K562 (cell line): ENCODE measurements around the gene CCM2. TPM values are rescaled to one million over a fixed set of nuclear protein-coding genes. Genes with fewer than 3 reads are reported as not detected.

Experiments used
- ATAC-seq: fragments of 200-7000 bp; cut with Tn5 transposase; 3 replicates; pipeline ENCODE4 v1.9.1; 2020; ENCODE audit warnings: moderate library complexity
- BruUV-seq: library from RNA; stranded (reverse); fragments of 400-500 nt; replicated peaks from 2 replicates; lab custom pipeline; 2021; lab: Mats Ljungman, UMichigan
- CTCF ChIA-PET: fragments of 300-600 bp; formaldehyde crosslinking; extraction: SDS; loops from one replicate; lab custom pipeline; 2021; ENCODE audit warnings: low intra/inter-chr PET ratio; lab: Yijun Ruan, JAX
- POLR2A ChIA-PET: fragments of 300-600, 350-650 bp; sonication (Branson Sonifier 250); formaldehyde crosslinking; extraction: SDS; loops from one replicate; lab custom pipeline; 2021; ENCODE audit warnings: antibody characterized with exemption, inconsistent platforms; lab: Yijun Ruan, JAX
- DNase-seq, 4 experiments: peaks; one replicate each; pipeline versions ENCODE4 v3.0.0 to v3.0.0-alpha.2; 2011 to 2018; ENCODE audit warnings: low spot score in 3 of 4, mixed read lengths in 3 of 4; ENCODE audit errors: extremely low read depth in 1 of 4
- FAIRE-seq: peaks from 2 replicates; lab custom pipeline; 2011; peaks lifted over from hg19 to GRCh38; lab: Jason Lieb, UNC
- H2AFZ ChIP-seq: 2 replicates; pipeline ENCODE4 v1.6.0; 2011; ENCODE audit warnings: low read depth, low read length, control low read depth, inconsistent platforms
- H3K27ac ChIP-seq: fragments of 200-600 bp; 3 replicates; pipeline ENCODE4 v1.8.0; 2011; ENCODE audit warnings: low read depth, mild to moderate bottlenecking, control low read depth, inconsistent platforms, low read length, moderate library complexity, mixed read lengths; ENCODE audit errors: extremely low read depth
- H3K27me3 ChIP-seq, 2 experiments: fragments of 300-600 bp in 1 of 2; 2 replicates in 1 of 2; 3 replicates in 1 of 2; pipeline versions ENCODE4 v1.6.0 to v1.8.0; 2011; ENCODE audit warnings: inconsistent platforms in 2 of 2, low read length in 2 of 2, mild to moderate bottlenecking in 1 of 2, mixed read lengths in 1 of 2, moderate library complexity in 1 of 2; ENCODE audit not compliant: control insufficient read depth in 2 of 2, insufficient read depth in 2 of 2
- H3K36me3 ChIP-seq: fragments of 300-600 bp; 3 replicates; pipeline ENCODE4 v1.8.0; 2011; ENCODE audit warnings: mild to moderate bottlenecking, low read length, inconsistent platforms; ENCODE audit not compliant: control insufficient read depth, insufficient read depth
- H3K4me1 ChIP-seq, 2 experiments: fragments of 200-600 bp in 1 of 2; replicated peaks in 1 of 2; 2 replicates in 1 of 2; 3 replicates in 1 of 2; pipeline versions ENCODE4 v1.5.1 to v1.8.0; 2011; ENCODE audit warnings: inconsistent platforms in 2 of 2, low read length in 2 of 2, mild to moderate bottlenecking in 1 of 2, mixed read lengths in 1 of 2, moderate library complexity in 1 of 2; ENCODE audit not compliant: control insufficient read depth in 2 of 2, insufficient read depth in 2 of 2
- H3K4me2 ChIP-seq: 2 replicates; pipeline ENCODE4 v1.6.1; 2011; ENCODE audit warnings: low read length, control low read depth, inconsistent platforms, mixed read lengths; ENCODE audit not compliant: insufficient read depth
- H3K4me3 ChIP-seq: fragments of 200-600 bp; sonication (generic), shearing (Covaris generic); 2 replicates; pipeline ENCODE4 v1.5.1; 2016; ENCODE audit warnings: control low read depth, inconsistent platforms
- H3K79me2 ChIP-seq: fragments of 200-600 bp; 3 replicates; pipeline ENCODE4 v1.8.0; 2011; ENCODE audit warnings: low read length, inconsistent platforms; ENCODE audit not compliant: control insufficient read depth, insufficient read depth
- H3K9ac ChIP-seq, 2 experiments: 2 replicates each; pipeline versions ENCODE4 v1.6.0 to v1.6.1; 2011; ENCODE audit warnings: low read depth in 2 of 2, low read length in 2 of 2, control low read depth in 1 of 2, inconsistent platforms in 1 of 2, mild to moderate bottlenecking in 1 of 2, mixed read lengths in 1 of 2; ENCODE audit not compliant: insufficient read depth in 1 of 2
- H3K9me1 ChIP-seq: one replicate; pipeline ENCODE4 v1.6.0; 2011; ENCODE audit warnings: inconsistent platforms, mild to moderate bottlenecking, low read length, moderate library complexity; ENCODE audit not compliant: control insufficient read depth, insufficient read depth
- H3K9me3 ChIP-seq: replicated peaks from 2 replicates; pipeline ENCODE4 v1.5.1; 2011; ENCODE audit warnings: low read depth, low read length, inconsistent platforms; ENCODE audit not compliant: control insufficient read depth, insufficient read depth
- H4K20me1 ChIP-seq: replicated peaks from 2 replicates; pipeline ENCODE4 v1.6.1; 2011; ENCODE audit warnings: low read length, inconsistent platforms, mixed read lengths; ENCODE audit not compliant: control insufficient read depth, insufficient read depth
- ASH1L ChIP-seq: fragments of 450-650 bp; IDR thresholded peaks from 2 replicates; pipeline ENCODE4 v1.6.1; 2018; ENCODE audit warnings: borderline replicate concordance, mild to moderate bottlenecking, low read depth; ENCODE audit not compliant: partially characterized antibody
- GATAD2A ChIP-seq: fragments of 450-650 bp; IDR thresholded peaks from 2 replicates; pipeline ENCODE4 v1.6.1; 2017
- HOMEZ ChIP-seq: fragments of 250-450 bp; sonication (Bioruptor Pico); IDR thresholded peaks from 2 replicates; pipeline ENCODE4 v1.4.0; 2020; ENCODE audit warnings: mild to moderate bottlenecking, moderate library complexity
- MYBL2 ChIP-seq, 2 experiments: fragments of 450-650 bp in 1 of 2; sonication (generic) in 1 of 2; formaldehyde crosslinking in 1 of 2; IDR thresholded peaks; 2 replicates each; pipeline versions ENCODE4 v1.6.1 to v1.8.1; 2017 to 2022; ENCODE audit warnings: borderline replicate concordance in 1 of 2, inconsistent platforms in 1 of 2, low read depth in 1 of 2, mild to moderate bottlenecking in 1 of 2, missing genetic modification reagents in 1 of 2, moderate library complexity in 1 of 2
- NFIC ChIP-seq: fragments of 450-650 bp; IDR thresholded peaks from 2 replicates; pipeline ENCODE4 v1.6.1; 2017; ENCODE audit warnings: mild to moderate bottlenecking, inconsistent platforms
- PHB2 ChIP-seq: fragments of 450-650 bp; IDR thresholded peaks from 2 replicates; pipeline ENCODE4 v1.6.1; 2017; ENCODE audit warnings: low read depth
- SP1 ChIP-seq: sonication (generic); formaldehyde crosslinking; IDR thresholded peaks from 2 replicates; pipeline ENCODE4 v1.8.1; 2022; ENCODE audit warnings: mild to moderate bottlenecking, missing genetic modification reagents
- ZFP1 ChIP-seq: fragments of 450-650 bp; formaldehyde crosslinking; IDR thresholded peaks from 2 replicates; pipeline ENCODE4 v1.4.0; 2020; ENCODE audit warnings: mild to moderate bottlenecking, mixed read lengths
- ZNF384 ChIP-seq: IDR thresholded peaks from 2 replicates; pipeline ENCODE4 v1.6.1; 2012; ENCODE audit warnings: low read depth, low read length, improper control_type of control experiment
- ZNF764 ChIP-seq: fragments of 250-450 bp; sonication (Bioruptor Pico); IDR thresholded peaks from 2 replicates; pipeline ENCODE4 v1.4.0; 2020; ENCODE audit warnings: low read depth, mild to moderate bottlenecking, moderate library complexity
- WGBS: fragments of 100-300 bp; shearing (Covaris generic); methylation state at CpG from one replicate; pipeline ENCODE4 v1.1.6; 2016; ENCODE audit warnings: low coverage, mixed read lengths; ENCODE audit not compliant: insufficient coverage; ENCODE audit errors: missing lambda C conversion rate; 5-methylcytosine and 5-hydroxymethylcytosine counted together
- in situ Hi-C: fragments of 300-500 bp; cut with MboI; formaldehyde crosslinking; loops from 4 replicates; pipeline ENCODE4 v1.15.0; 2018; ENCODE audit warnings: inconsistent platforms, mixed read lengths
- intact Hi-C: fragments of 100-400 bp; cut with micrococcal nuclease; formaldehyde crosslinking; loops from 2 replicates; pipeline ENCODE4 v1.14.2; 2022
- polyA plus RNA-seq, 8 experiments: library from polyadenylated mRNA; depleted of rRNA in 4 of 8; stranded (reverse) in 5 of 8; unstranded in 3 of 8; fragments of >200 nt; fragmentation: Nextera tagmentation in 2 of 8; fragmentation: Illumina TruSeq in 1 of 8; extraction: Ambion mirVana in 2 of 8; extraction: Trizol in 1 of 8; gene quantifications; 2 replicates each; pipeline versions ENCODE4 v1.2.1 to v1.2.3, GENCODE V29; 2011 to 2014; ENCODE audit warnings: inconsistent platforms in 1 of 8, missing spikeins in 1 of 8
- total RNA-seq, 7 experiments: library from RNA; depleted of rRNA in 6 of 7; stranded (reverse); fragments of >200 nt in 6 of 7; fragmentation: Illumina TruSeq in 2 of 7; extraction: Trizol in 2 of 7; gene quantifications; 2 replicates each; pipeline versions ENCODE4 v1.2.1 to v1.2.3, GENCODE V29; 2011 to 2021; ENCODE audit warnings: low replicate concordance in 1 of 7

Gene CCM2
- total and polyA plus RNA-seq, 9 of the 15 experiments (the other 6 are each of a cell fraction or from before 2014, with no cell fraction given) = 0.41 to 38.6 (median 25.9) TPM

- POLR2A ChIA-PET = interaction anchor here (0.6 to 2.3 kb wide), 8 partner anchors 10 to 93 kb away, joined by 3 to 6 read pairs (median 4); partner anchors contain the start of gene TBRG4
- ATAC-seq = no peak
- Histone ChIP-seq H3K27me3 (no peaks in the 10 kb centered on the region; a peak in 1 of 5 replicates), H2AFZ (no peak overlapping the region), H3K79me2 (no peaks in the 10 kb centered on the region), H3K9me3 (no peaks in the 10 kb centered on the region), H3K4me3 (no peak overlapping the region), H3K36me3 (no peaks in the 10 kb centered on the region)
- intact Hi-C loops = no loop called here
- TF ChIP-seq NFIC = 0 out of 2 replicates have a peak, but pooled peaks have one; percentile 20
- TF ChIP-seq GATAD2A = no peak
- TF ChIP-seq, all 486 proteins: peak for 1
- Histone ChIP-seq H3K9ac (0 out of 4 replicates have a peak overlapping the region, but pooled peaks of 1 of the 2 experiments have one; percentile 52), H3K4me2 (no peak overlapping the region), H3K9me1 (no peaks in the 10 kb centered on the region), H3K27ac (no peak overlapping the region), H4K20me1 (peaks cover 4% of the 10 kb centered on the region; the same call in 1 of the 2 replicates), H3K4me1 (peaks cover 0 to 47% of the 10 kb centered on the region in 2 experiments; a peak in 3 of 5 replicates)
- DNase-seq (no peak), FAIRE-seq (no peak)
- BruUV-seq = no TSS peak
- CTCF ChIA-PET = no interaction called here
- WGBS = 40% methylated on average over 6 of the region's 6 CpGs
- in situ Hi-C loops = no loop called here
Measured at GRCh38 chr7:45087301-45088145, 87.5 kb downstream of the CCM2 start.

GRCh38 chr7:45088146-45088701 is 88.2 kb downstream of the CCM2 start:
- H3K4me1 ChIP-seq = peaks cover 2 to 40% of the 10 kb centered on the region in 2 experiments; a peak in 3 of 5 replicates
- no peaks in the 10 kb centered on the region; a peak in 1 of 5 replicates for H3K27me3 ChIP-seq
- ChIA-PET CTCF (no interaction called here), POLR2A (interaction anchor here (1.0 to 2.3 kb wide), 2 partner anchors 13 to 15 kb away, joined by 3 to 5 read pairs; no protein-coding TSS in a partner anchor)
- BruUV-seq = no TSS peak
- intact Hi-C loops (no loop called here), in situ Hi-C loops (no loop called here)
- no peak overlapping the region for H3K4me2 ChIP-seq
- H3K36me3 ChIP-seq = no peaks in the 10 kb centered on the region
- no peak overlapping the region for H2AFZ ChIP-seq
- peaks cover 4% of the 10 kb centered on the region; the same call in 1 of the 2 replicates for H4K20me1 ChIP-seq
- DNase-seq = no peak
- no peak overlapping the region for H3K4me3 ChIP-seq
- no peak for FAIRE-seq
- no peak overlapping the region for H3K27ac ChIP-seq
- WGBS = 56% methylated on average over 14 of the region's 29 CpGs
- 0 out of 4 replicates have a peak overlapping the region, but pooled peaks of 1 of the 2 experiments have one; percentile 2 for H3K9ac ChIP-seq
- no peaks in the 10 kb centered on the region for H3K9me3 ChIP-seq
- no peak for ATAC-seq
- no peaks in the 10 kb centered on the region for H3K79me2 ChIP-seq
- no peaks in the 10 kb centered on the region for H3K9me1 ChIP-seq
- TF ChIP-seq ZFP1 (no peak), ZNF764 (CRISPR knock-in tag) (no peak), HOMEZ (no peak), ZNF384 (no peak), ASH1L (no peak), SP1 (CRISPR knock-in tag) (no peak), PHB2 (no peak), MYBL2 (IDR thresholded peaks at IDR 0.05; ENCODE audit: low read depth) (no peak), MYBL2 (CRISPR knock-in tag; IDR thresholded peaks at IDR 0.05; ENCODE audit: borderline replicate concordance) (no peak)
